HG02885 (cell line): ENCODE data around the gene FCN1.

Source experiments
- ATAC-seq: cut with Tn5 transposase; IDR thresholded peaks from one replicate; pipeline ENCODE4 v1.9.1; 2021; ENCODE audit warnings: mild to moderate bottlenecking; ENCODE audit not compliant: unreplicated experiment, poor library complexity

Gene FCN1

GRCh38 chr9:134918646-134919045 is 934 bp upstream of the FCN1 start:
- no peak for ATAC-seq

- ATAC-seq: no peak
Measured at GRCh38 chr9:134916161-134916665, 1.5 kb downstream of the FCN1 start.

DNA sequence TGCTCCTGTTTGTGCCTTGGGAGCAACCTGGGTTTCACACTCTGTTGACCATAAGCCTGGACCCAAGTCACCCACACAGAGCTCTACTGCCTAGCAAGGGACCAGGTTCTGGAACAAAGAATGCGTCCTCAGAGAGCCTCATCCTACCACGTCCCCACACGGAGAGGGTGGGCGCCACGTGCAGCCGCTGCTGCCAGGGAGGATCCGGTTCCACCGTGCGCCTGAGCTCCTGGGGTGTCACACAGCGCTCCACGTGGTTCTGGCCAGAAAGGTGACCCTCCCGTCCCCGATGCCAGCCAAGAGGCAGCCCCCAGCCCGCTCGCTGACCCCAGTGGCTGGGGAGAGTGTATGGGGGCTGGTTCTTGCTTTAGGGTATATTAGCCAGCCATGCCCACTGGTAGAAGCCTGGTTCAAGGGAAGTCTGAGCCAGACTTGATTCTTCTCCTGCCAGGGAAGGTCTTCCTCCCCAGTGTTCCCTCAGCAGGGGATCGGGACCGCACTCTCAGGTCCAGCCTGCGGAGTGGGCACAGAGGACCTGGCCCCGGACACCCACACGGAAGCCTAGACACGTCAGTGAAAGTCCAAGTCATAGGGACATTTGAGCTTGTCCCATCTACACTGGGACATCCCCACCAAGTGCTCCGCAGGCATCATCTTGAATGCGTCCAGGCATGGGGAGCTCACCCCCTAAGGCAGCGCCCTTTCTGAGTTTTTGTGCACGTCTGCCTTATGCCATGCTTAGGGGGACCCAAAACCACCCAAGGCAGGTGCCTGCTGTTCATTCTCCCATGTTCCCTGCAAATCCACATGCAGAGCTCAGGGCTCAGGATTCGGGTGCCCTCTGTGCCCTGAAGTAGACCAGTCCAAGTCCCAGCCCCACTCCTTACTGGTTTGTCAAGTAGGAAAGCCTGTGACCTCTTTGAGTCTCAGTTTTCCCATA is 2.4 kb downstream of the FCN1 start:
- no peak for ATAC-seq

GRCh38 chr9:134914501-134914834 is 3.2 kb downstream of the FCN1 start:
- ATAC-seq: no peak

- no peak for ATAC-seq
Measured at GRCh38 chr9:134913713-134914500, 3.8 kb downstream of the FCN1 start.

DNA sequence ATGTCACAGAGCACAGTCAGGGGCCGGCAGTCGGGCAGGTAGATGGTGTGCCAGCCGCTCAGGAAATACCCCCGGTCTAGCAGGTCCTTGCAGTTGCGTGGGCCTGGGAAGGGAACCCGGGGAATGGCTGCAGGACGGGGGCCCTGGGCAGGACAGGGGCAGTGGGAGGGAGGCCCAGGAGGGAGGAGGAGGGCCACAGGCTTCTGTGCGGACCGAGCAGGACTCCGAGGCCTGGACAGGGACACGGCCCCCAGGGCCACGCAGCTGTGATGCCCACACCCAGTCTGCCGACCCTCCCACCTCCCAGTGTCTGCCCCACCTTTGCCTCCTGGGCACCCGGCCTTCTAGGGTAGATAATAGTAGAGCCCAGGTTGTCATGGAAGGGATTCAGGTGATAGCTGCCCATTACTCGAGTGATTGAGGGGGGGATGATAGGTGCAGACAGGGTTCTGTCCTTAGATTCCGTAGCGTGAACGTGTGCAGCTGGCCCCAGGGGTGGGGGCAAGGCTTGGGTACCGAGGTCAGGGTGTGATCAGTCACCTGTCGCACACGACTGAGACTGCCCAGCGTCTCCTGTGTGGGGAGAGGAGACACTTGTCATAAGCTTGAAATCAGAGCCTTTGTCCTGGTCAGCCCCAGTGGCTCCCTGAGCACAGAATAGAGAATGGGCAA is 4.5 kb downstream of the FCN1 start:
- no peak for ATAC-seq

DNA sequence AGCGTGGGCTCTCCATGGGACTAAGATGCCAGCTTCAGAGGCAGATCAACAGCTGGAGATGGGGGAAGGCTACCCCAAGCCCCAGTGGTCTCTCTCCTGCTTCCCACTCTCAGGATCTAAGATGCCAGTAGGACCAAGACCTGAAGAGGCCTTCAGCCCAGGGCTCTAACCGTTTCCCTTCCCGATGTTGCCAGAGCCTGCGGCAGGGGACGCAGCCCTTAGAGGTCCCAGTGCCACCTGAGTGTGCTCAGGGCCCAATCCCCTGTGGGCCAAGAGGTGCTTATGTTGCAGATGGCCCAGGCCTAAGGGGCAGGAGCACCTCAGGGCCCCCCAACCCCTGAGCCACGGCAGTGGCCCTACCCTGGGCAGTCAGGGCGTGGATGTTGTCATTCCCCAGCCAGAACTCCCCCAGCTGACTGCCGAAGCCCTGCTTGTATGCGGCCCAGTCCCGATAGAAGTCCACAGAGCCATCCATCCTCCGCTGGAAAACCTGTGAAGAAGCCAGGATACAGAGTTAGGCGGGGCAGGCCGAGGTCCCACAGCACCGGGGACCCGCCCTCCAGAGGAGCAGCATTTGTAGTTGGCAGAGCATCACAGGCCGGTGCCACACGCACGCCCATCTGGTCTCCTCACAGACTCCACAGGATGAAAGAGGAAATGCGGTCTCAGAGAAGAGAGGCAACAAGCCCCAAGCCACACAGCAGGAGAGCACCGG is 5.4 kb downstream of the FCN1 start:
- ATAC-seq: no peak

DNA sequence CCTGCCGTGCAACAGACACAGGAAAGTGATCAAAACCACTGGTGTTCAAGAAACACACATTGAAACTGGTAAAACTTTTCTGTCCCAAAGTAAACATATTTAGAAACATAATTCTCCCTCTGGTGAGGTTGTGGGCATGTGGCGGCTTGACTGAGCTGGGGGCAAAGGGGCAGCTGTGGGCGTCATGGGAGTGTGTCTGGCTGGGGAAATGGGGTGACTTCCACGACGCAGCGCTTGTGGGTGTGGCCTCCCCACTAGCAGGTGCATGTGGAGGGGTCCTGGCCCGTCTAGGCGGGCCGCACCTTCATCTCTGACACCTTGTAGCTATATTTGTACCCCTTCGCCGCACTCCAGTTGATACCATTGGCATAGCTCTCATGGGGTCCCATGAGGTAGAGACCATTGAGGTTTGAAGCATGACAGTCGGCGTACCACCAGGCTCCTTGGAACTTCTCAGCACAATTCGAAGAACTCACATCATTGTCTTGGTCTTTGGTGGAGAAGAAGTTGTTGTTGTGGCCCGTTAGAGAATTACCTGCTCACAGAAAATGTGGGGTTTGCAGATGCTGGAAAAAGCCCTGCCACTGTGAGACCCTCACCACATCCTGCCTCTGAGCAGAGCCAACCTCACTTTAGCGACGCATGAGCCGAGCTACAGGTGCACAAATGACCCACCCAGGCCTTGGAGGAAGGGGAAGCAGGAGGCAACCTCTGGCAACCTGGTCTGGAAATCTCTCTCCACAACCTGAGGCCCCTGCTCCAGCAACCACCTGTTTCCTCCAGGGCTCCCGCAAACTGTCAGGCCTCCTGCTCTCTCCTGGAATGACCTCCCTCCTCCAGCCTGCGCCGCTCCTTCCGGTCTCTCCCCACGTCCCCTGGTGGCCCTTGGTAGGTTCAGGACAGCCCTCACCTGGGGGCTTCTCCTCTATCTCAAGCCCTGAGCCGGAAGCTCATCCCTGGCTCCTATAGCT is 7.9 kb downstream of the FCN1 start:
- ATAC-seq: no peak

DNA sequence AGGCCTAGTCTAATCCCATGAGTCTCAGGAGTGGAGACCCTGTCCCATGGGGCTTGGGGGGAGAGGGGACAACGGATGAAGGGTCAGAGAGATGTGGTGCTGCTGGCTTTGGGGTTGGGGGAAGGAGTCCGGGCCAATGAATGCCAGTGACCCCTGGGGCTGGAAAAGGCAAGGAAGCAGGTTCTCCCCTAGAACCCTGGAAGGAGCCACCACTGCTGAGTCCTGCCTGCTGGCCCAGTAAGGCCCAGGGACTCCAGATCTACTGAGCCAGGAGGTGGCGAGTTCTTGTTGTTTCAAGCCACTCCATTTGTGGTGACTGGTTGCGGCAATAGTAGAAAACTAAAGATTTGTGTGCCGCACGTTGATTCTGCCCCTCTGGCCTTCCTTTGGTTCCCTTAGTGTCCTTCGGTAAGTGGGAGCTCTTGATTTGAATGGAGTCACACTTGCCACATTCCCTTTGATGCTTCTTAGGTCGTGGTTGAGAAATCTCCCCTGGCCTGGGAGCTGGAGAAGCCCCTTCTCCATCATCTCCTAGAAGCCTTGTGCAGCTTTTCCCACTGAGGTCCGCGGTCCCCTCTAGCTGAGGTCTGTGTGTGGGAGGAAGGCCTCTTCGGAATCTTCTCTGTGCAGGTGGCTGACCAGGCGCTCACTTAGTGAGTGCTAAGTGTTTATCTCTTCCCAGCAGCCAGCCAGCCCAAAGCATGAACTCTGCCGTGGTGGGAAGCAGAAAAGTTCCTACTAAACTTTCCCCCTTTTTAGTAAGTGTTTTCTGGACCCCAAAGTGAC is 9.0 kb downstream of the FCN1 start:
- ATAC-seq: no peak

DNA sequence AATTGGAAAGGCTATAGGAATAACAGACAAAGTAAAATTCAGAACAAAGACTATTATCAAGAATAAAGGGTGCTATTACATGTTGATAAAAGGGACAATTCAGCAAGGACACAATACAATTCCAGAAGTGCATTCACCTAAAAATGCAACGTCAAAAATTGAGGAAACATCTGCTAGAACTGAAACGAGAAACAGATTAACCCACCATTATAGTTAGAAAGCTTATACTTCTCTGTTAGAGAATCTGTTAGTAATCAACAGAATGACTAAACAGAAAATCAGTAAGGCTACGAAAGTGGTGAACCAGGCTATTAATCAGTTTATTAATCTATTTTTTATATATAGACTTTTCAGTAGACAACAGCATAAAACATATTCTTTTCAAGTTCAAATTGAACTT is 14.8 kb downstream of the FCN1 start:
- no peak for ATAC-seq

DNA sequence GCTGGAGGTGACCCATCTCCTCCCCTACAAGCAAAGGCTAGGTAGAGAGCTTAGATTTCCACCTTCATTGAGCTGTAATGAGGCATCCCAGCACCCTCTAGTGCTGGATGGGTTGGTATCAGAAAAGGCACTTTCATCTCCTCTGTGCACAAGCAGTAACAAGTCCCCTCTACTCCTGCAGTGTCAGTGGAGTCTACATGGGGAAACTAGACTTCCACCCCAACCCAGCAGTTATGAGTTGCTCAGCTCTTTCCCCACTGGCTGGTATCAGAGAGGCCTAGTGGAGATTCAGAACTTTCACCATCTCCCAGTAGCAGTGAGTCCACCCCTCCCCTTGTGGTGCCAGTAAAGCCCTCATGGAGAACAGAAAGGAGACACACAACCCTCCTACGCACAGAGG is 17.9 kb downstream of the FCN1 start:
- no peak for ATAC-seq

DNA sequence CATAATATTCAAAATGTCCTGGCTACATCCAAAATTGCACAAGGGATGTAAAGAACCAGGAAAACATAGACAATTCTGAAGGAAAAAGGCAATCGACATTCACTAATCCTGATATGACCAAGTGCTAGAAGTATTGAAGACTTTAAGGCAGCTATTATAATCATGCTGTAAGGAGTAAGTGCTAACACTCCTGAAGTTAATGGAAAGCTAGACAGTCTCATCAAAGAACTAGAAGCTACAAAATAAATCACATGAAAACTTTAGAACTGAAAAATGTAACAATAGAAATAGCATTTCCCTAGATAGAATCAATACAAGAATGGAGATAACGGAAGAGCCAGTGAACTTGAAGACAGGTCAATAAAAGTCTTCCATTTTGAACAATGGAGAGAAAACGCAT is 18.5 kb downstream of the FCN1 start:
- no peak for ATAC-seq

GRCh38 chr9:134898319-134898718 is 19.4 kb downstream of the FCN1 start:
- ATAC-seq: no peak

DNA sequence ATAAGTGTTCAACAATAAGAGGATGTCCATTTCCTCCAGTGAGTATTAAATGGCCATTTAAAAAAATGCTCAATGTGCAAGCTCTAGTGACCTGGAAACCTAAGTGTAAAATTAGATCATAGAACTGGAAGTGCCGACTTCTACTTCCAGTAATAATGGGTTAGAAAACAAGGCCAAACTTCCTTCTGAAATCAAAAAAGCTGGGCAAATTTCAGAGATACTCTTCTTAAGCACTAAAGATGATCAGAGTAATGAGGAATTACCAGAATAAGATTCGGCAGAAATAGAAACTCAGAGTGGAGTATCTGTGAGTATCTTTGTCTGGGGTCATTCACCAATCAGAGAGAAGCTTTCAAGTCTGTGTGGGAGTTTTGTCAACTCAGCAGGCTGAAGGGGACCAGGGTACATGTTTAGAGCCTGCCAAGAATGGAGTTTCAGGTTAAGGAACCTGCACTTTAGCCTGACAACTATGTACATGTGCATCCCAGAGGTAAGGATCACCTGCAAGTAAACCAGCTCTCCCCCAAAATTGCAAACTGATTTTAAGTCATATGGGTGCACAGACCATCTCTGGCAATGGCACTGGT is 20.0 kb downstream of the FCN1 start:
- no peak for ATAC-seq

- ATAC-seq: no peak
Measured at GRCh38 chr9:134896834-134897583, 20.7 kb downstream of the FCN1 start.

DNA sequence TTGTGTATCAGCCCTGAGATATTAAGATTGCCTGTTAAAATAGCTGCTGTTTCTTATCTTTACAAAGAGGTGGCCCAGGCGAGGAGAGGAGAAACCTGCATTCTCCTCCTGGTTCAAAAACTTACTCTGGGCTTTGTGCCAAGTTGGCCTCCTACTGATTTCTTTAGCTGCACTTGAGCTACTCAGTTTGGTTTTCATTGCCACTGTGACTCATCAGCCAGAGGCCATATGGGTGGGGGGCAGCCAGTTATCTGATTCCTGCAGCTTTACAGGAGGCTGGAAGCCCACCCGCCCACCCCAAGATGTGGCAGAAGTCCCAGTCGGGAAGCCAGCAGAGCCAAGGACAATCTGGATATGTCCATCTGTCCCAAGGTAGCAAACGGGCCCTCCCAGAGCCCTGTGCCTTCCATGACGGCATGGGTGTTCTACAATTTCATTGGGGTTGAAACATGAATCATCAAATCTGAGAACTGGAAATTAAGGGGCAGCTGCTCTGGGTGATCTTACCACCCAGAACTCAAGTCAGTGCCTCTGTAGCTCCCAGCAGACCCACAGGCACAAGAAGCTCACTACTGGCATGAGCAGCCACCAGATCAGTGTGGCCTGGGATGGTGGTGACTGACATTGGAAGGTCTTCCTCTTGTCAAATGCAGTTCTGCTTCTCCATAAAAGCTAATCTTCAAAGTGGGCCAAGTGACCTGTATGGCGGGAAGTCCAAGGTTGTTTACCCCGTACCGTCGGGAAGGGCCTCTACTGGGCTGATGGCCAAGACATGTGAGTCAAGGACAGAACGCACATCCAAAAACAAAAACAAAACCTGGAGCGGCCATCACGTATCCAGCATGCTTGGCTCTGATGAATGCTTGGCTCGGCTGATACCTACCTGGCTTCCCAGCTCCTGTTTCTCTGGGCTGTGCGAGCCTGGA is 21.5 kb downstream of the FCN1 start:
- ATAC-seq: no peak
